ENCODE results near the gene KAZALD1. TPM values are rescaled to one million over a fixed set of nuclear protein-coding genes. Genes with fewer than 3 reads are reported as not detected.
A peak's percentile ranks its signal among the peaks of the same experiment; 100 is the strongest.

KAZALD1 gene
- total RNA-seq, 1 donor from 2014 or later: 16.8 TPM

GRCh38 chr10:101063548-101064414 is 2.0 kb downstream of the KAZALD1 start:
- TF ChIP-seq, protein P1, sequence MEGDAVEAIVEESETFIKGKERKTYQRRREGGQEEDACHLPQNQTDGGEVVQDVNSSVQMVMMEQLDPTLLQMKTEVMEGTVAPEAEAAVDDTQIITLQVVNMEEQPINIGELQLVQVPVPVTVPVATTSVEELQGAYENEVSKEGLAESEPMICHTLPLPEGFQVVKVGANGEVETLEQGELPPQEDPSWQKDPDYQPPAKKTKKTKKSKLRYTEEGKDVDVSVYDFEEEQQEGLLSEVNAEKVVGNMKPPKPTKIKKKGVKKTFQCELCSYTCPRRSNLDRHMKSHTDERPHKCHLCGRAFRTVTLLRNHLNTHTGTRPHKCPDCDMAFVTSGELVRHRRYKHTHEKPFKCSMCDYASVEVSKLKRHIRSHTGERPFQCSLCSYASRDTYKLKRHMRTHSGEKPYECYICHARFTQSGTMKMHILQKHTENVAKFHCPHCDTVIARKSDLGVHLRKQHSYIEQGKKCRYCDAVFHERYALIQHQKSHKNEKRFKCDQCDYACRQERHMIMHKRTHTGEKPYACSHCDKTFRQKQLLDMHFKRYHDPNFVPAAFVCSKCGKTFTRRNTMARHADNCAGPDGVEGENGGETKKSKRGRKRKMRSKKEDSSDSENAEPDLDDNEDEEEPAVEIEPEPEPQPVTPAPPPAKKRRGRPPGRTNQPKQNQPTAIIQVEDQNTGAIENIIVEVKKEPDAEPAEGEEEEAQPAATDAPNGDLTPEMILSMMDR (IDR thresholded peaks at IDR 0.05; ENCODE audit: unreplicated experiment): no peak
- Mint-ChIP-seq H3K27me3 (ENCODE audit: low read depth) (peaks cover 48% of the 10 kb centered on the region), H3K4me1 (peaks cover 47% of the 10 kb centered on the region), H3K4me3 (peak overlapping the region; percentile 29), H3K36me3 (no peaks in the 10 kb centered on the region), H3K9me3 (no peaks in the 10 kb centered on the region), H3K27ac (no peak overlapping the region)
- DNase-seq (ENCODE audit: low spot score in 2 of 2, unreplicated experiment in 2 of 2): no peak

- no peak overlapping the region for H3K27ac Mint-ChIP-seq
- peaks cover 48% of the 10 kb centered on the region for H3K27me3 Mint-ChIP-seq (ENCODE audit: low read depth)
- no peaks in the 10 kb centered on the region for H3K9me3 Mint-ChIP-seq
- H3K36me3 Mint-ChIP-seq: no peaks in the 10 kb centered on the region
- TF ChIP-seq, protein P1 (IDR thresholded peaks at IDR 0.05; ENCODE audit: unreplicated experiment): no peak
- no peak for DNase-seq (ENCODE audit: low spot score in 2 of 2, unreplicated experiment in 2 of 2)
- peaks cover 44% of the 10 kb centered on the region for H3K4me1 Mint-ChIP-seq
- H3K4me3 Mint-ChIP-seq: no peak overlapping the region
Observed at GRCh38 chr10:101064415-101065030, 2.7 kb downstream of the KAZALD1 start.

DNA sequence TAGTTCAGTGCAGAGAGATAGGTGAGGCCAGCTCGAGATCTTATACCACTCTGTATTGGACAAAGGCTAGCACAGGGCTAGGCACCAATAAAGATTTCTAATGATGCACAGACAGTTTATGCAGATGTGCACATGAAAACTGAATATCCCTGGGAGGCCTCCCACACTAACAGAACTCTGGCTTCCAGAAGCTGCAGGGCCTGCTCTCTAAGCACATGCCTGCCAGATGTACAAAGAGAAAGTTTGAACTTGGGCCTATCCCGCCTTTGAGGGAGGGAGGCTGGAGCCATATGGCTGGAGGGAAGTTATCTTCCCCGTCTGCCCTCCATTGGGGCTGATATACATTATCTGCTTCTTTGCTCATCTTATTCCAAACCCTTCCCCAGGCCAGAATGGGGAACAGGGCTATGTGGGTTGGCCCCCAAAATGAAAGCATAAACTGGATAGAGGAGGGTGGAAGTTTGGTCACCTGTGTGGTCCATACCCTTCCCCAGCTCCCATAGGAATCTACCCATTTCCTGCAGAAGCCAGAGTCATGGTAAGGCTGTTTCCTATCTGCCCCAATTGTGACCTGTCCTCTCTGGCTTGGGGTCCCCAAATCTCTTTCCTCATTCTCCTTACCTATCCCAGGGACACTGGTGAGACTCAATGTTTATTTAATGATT is 3.8 kb downstream of the KAZALD1 start:
- Mint-ChIP-seq H3K36me3 (no peaks in the 10 kb centered on the region), H3K4me3 (peak overlapping the region; percentile 82), H3K27ac (no peak overlapping the region)

DNA sequence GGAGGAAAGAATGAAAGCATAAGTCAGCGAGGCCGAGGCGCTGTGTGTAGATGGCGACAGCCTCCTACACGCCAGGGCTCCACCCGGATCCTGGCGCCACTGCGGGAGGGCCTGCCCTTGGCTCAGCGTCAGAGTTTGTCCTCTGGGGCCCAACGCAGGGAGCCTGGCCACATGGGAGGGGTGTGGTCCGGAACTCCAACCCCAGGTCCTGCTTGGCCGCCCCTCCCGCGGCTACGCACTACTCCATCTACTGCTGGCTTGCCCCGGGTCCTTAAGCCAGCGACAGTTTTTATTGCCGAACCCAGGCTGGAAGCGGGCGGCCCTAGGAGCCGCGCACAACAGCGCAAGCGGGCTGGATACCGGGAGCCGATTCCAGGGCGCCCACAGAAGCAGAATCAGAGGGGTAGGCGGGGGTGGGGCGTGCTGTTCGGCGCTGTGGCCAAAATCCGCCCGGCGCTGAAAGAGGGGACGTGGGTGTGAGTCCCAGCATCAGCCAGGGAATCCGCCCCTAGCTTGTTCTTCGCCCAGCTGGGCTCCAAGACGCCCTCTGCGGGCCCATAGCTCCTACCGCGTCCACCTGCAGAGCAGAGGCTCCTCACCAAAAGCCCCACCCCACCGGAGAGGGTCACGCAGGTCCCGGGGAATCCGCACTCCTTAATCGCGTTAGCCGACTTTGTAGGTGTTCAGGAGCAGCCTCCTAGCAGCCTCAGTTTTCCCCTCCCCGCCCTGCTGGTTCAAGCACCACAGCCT is 4.5 kb downstream of the KAZALD1 start:
- Mint-ChIP-seq H3K36me3 (no peaks in the 10 kb centered on the region), H3K9me3 (no peaks in the 10 kb centered on the region), H3K27ac (peak overlapping the region; percentile 25), H3K27me3 (ENCODE audit: low read depth) (peaks cover 48% of the 10 kb centered on the region), H3K4me3 (peak overlapping the region; percentile 82), H3K4me1 (peaks cover 38% of the 10 kb centered on the region)
- DNase-seq (ENCODE audit: low spot score in 2 of 2, unreplicated experiment in 2 of 2): peak in 1 of 2 experiments; percentile 54
- TF ChIP-seq, protein P1 (IDR thresholded peaks at IDR 0.05; ENCODE audit: unreplicated experiment): no peak

More for the DNA sequence above, 3.8 kb downstream of the KAZALD1 start:
- TF ChIP-seq, protein P1 (IDR thresholded peaks at IDR 0.05; ENCODE audit: unreplicated experiment): no peak
- H3K27me3 Mint-ChIP-seq (ENCODE audit: low read depth): peaks cover 48% of the 10 kb centered on the region
- no peaks in the 10 kb centered on the region for H3K9me3 Mint-ChIP-seq
- DNase-seq (ENCODE audit: low spot score in 2 of 2, unreplicated experiment in 2 of 2): no peak
- H3K4me1 Mint-ChIP-seq: peaks cover 38% of the 10 kb centered on the region

DNA sequence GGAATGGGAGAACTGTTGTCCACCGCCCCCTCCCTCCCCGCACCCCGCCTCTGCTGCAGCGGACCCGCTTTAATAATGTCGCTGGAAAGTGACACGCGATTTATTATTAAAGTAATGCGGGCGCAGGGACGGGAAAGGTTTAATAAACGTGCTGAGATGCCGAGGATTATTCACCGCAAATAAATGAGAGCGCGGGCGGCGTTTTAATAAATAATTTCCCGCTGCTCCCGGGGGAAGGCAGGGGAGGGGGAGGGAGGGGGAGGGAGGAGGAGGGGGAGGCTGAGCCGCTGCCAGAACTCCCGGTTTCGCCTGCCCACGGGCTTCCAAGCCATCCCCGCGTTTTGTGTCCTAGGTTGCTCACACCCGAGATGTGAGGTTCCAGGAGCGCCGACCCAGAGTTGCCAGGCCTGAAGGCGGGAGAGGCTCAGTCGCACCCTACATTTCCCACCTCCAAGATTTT is 5.1 kb downstream of the KAZALD1 start:
- Mint-ChIP-seq H3K36me3 (no peaks in the 10 kb centered on the region), H3K4me3 (peak overlapping the region; percentile 82), H3K27me3 (ENCODE audit: low read depth) (peaks cover 51% of the 10 kb centered on the region), H3K27ac (peak overlapping the region; percentile 77), H3K4me1 (peaks cover 38% of the 10 kb centered on the region), H3K9me3 (no peaks in the 10 kb centered on the region)
- TF ChIP-seq, protein P1 (IDR thresholded peaks at IDR 0.05; ENCODE audit: unreplicated experiment): no peak
- DNase-seq (ENCODE audit: low spot score in 2 of 2, unreplicated experiment in 2 of 2): no peak
